Measurements from ENCODE around the gene ISM1.

ISM1 gene

DNA sequence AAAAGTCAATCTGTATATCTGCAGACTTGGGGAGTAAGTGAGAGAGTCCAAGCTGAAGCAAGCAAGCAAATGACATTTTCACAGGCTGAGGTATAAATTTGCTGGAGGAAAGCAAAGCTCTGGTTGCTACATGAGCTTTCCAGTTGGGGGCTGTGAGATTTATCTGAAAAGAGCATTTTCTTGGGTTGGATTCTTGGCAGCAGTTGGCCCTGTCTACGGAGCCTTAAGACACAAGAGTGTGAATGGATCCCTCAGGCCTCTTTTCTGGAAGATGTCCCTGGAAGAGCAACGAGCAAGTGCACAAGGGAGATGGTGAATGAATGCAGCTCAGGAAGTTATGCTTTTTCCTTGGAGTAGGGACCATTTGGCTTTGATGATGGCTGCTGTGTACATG is 30.8 kb downstream of the ISM1 start:
- in situ Hi-C loops (cut with MboI; ENCODE audit: low sequenced_read_pairs), result no loop called here

DNA sequence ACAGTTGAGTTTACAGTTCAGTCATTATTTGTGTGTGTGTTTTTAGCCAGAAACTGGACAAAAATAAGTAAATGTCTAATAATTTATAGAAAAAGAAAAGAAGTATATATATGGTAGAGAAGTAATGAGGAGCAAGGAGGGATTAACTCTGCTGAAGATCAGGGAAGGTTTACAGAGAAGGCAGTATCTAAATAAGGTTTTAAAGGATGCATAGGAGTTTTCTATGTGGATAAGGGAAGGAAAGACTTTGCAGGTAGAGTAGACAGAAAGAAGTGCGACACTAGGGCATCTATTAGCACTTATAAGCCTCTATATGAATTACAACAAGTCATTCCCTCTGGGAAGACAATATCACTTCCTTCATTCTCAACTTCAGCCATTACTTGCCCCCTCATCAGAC is 34.3 kb downstream of the ISM1 start:
- in situ Hi-C loops (cut with MboI; ENCODE audit: low sequenced_read_pairs), result no loop called here

DNA sequence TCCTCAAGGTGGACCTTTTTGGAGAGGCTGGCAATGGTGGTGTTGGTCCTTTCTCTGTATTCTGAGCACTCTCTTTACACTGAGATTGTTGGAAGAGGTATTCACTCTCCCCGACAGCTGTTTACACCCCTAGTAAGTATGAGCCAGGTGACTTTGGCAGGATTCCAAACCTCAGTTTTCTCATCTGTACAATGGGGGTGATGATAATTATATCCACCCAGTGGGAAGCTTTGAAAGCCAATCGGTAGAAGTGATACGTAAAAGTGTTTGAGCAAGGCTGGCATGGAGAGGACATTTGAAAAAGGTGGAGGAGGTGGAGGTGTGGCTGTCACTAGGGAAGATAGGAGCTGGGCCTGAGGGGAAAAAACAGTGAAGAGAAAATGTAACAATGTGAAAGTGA is 35.5 kb downstream of the ISM1 start:
- in situ Hi-C loops (cut with MboI; ENCODE audit: low sequenced_read_pairs), result no loop called here

DNA sequence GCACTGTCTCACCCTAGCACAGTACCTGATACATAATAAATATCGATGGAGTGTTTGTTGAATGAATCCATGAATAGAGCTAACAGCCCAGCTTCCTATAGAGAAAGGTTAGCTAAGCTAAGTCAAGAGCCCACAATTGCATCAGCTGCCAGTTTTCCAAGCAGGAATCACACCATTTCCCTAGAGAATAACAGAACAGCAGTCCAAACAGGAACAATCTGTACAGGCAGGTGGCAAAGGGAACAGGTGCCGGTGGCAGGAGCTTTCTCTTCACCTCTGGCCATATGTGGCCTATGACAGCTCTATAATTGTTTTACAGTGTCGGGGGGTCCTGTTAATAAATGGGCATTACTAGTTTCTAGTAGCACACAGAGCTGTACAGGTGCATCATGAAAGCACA is 38.8 kb downstream of the ISM1 start:
- in situ Hi-C loops (cut with MboI; ENCODE audit: low sequenced_read_pairs), result no loop called here

DNA sequence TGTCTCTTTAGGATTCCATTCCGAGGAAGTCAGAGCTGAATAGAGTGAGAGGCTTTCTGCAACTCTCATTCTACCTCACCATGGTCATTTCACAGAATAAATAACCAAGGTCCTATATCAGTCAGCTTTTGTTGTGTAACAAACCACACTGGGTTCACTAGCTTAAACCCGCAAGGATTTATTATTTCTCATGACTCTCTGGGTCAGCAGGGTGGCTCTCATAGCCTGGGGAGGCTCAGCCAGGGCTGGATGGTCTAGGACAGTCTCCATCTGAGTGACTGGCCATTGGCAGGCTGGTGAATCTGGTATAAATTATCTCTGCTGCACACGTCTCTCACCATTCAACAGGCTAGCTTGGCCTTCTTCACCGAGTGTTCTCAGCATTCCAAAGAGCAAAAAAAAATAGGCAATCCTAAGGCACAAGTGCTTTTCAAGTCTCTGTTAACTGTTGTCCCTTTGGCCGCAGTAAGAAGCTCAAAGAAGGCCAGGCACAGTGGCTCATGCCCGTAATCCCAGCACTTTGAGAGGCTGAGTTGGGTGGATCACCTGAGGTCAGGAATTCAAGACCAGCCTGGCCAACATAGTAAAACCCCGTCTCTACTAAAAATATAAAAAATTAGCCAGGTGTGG is 39.7 kb downstream of the ISM1 start:
- in situ Hi-C loops (cut with MboI; ENCODE audit: low sequenced_read_pairs), result no loop called here

DNA sequence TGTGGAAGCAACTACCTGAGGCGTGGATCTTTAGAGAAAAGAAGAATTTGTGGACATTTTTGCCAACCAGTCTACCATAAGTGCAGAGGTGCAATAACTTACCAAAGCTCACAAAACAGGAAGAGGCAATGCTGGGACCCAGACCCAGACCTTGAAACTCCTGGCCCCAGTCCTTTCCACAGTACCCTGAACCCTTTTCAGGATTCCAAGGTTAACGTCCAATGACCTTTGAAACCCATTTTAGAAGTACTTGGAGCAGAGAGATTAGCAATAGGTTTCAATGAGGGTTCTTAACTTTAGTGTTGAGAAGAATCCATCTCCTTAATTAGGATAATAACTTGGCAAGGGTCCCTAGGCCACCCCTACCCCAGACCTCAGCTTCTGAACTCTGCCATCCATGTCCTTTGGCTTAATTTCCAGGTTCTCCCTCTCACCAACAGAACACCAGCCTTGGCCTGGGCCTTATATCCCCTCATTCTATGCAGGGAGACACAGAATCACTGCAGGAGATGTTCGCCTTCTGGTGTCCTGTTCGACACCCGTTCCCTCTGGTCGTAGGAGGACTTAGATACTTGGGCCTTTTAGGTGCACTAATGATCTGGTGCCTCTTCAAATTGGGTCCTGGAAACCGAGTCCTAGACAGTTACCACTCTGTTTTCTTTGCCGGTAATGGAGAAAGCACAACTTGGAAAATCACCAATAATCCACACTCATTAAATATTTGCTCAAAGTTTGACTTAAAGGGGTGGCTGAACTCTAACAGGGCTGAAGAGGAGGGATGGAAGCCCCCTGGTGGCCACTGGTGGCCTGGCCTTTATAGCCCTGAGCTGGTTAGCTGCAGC is 40.6 kb downstream of the ISM1 start:
- in situ Hi-C loops (cut with MboI; ENCODE audit: low sequenced_read_pairs), result no loop called here

DNA sequence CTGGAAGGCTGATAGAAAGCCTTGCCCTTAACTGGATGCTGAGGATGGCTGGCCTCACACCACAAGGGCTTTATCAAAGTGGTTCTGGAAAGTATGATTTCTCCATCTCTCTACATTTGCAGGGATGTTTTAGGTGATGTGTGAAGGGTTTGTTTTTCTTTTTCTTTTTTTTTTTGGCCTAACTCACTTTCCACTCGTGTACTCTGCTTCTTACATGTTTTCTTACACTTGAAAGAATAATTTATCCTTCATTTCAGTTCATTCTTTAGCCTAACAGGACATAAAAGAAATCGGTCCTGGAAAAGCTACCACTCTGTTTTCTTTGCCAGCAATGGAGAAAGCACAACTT is 41.2 kb downstream of the ISM1 start:
- in situ Hi-C loops (cut with MboI; ENCODE audit: low sequenced_read_pairs), result no loop called here

DNA sequence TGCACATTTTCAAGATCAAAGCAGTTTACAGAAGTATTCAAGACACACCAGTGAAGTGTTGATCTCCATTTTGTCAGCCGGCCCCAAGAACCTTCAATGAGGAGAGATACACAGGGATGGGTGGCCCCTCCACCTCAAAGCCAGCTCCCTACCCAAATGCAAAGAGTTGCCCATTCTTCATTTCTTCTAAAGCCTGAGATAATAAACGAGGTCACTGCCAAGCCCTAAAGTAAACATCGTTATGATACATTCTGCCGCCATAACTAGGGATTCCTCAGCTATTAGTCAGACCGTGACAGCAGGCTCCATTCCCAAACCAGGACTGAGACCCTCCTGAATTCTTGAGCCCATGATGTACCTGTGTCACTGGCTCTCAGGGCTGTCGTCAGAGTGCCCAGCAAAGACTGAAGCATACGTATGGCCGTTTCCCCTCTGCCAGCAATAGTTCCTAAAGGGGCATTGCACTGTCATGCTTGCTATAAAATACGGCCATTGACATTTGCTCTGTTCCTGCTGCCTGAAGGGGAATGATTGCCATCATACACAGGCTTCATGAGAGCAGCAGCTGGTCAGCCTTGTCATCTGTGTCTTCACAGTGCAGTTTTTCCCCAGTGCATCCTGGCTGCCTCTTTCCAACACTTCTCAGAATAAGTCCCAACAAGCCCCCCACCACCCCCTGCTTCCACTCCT is 41.7 kb downstream of the ISM1 start:
- in situ Hi-C loops (cut with MboI; ENCODE audit: low sequenced_read_pairs), result no loop called here

DNA sequence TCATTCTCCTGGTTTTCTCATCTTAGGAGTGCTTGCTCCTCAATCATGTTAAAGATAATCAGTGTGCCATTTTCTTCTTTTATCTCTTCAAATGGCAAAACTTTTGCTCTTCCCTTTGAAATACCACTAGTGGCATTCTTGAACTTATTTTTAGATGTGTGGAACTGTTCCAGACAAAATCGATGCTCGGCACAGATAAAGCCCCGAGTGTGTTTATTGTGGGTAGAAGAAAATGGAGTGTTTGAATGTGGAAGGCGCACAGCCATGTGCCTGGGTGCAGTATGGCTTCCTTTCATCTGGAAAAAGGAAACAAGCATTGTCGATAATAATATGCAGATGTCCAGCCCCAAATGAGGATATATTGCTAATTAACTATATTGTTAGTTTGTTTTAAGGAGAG is 42.4 kb downstream of the ISM1 start:
- in situ Hi-C loops (cut with MboI; ENCODE audit: low sequenced_read_pairs), result no loop called here

DNA sequence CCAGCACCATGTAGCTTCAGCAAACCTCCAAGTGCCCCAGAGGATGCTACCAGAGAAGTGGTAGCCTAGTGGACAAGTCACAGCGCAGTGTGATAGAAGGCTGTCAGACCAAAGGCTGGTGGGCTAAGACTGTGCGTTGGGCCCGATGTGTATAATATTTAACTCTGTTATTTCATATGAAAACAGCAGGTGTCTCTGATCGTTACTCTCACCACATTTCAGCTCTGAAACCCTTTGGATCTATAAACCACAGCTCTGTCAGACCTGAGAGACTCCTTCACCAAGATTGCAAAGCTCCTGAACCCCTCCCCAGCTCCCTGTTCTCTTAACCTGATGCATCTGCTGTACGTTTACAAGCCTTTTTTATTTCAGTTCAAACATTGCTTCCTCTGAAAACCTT is 43.8 kb downstream of the ISM1 start:
- in situ Hi-C loops (cut with MboI; ENCODE audit: low sequenced_read_pairs), result no loop called here

DNA sequence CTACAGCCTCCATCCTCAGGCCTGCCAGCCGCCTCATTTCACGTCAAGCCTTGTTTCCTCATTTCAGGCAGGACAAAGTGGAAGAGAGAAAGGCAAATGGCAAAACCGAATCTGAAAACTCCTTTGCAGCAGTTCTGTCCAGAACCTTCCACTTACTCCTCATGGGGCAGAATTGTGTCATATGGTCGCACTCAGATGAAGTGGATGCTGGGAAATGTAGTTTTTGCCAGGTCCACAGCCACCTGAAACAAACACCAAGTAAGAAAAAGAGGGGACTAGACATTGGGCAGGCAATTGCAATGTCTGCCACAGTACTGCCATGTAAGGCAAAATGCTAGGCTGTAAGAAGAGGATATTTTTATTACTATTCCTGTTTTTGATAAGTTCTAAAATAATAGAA is 44.9 kb downstream of the ISM1 start:
- in situ Hi-C loops (cut with MboI; ENCODE audit: low sequenced_read_pairs), result no loop called here

DNA sequence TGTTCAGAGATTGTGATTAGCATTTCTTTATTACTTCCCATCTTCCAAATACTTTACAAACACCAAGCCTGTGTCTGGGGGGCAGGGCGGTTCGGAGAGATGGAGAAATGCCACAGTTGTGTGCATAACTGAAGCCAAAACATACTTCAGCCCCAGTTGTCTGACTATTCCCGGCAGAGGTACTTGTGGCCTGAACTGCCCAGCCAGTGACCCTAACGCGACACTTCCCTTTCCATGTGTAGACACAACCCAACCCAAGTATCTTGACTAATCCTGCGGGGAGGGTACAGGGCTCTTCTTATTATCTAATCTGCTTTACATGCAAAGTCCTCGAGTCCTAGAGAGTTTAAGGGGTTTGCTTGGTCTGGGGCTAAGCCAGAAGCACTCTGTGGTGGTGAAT is 46.2 kb downstream of the ISM1 start:
- in situ Hi-C loops (cut with MboI; ENCODE audit: low sequenced_read_pairs), result no loop called here

DNA sequence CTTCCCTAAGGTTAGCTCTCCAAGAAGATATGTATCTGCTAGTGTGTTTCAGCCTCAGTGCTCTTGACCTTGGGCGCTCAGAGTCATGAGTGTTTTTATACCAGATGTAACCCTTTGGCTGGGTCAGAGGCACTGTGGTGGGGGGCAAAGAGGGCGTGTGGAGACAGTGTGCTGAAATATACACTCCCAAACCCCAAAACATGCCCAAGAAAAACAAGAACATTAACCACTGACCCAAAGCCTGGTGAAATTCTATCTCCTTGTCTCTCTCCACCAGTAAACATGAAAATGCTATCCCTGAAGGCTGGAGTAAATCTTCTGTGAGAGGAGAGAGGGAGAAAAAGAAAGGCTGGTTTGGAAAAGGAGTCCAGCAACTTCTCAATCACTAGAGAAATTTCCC is 47.9 kb downstream of the ISM1 start:
- in situ Hi-C loops (cut with MboI; ENCODE audit: low sequenced_read_pairs), result no loop called here

DNA sequence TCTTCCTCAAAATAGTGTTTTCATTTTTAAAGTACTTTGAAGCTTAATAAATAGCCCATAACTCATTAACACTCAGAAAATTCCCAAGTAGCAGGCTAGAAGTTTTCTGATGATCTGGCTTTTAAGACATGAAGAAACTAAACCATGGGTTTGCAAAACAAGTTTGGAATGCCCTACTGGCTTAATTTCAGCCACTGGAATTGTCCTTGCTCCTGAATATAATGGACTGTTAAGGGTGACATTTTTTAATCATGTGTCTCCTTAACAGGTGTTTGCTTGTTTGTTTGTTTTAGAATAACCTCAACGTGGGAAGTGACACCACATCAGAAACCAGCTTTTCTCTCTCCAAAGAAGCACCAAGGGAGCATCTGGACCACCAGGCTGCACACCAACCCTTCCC is 49.1 kb downstream of the ISM1 start:
- in situ Hi-C loops (cut with MboI; ENCODE audit: low sequenced_read_pairs), result no loop called here

DNA sequence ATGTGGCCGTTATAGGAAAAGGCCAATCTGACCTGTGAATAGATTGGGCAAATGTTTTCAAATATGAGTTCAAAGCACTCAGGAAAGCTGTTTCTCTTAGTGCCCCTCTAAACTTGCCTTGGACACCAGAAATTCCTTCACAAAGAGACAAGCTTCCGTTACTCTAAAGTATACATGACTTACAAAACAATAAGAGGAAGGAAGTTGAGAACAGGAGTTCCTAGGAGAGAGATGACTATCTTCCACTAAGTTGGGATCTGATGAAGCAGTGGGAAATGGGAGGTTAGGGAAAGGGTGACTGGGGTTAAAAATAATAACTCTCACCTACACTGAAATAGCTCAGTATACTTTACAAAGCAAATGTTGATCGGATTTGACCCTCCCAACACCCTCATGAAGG is 50.0 kb downstream of the ISM1 start:
- in situ Hi-C loops (cut with MboI; ENCODE audit: low sequenced_read_pairs), result no loop called here

DNA sequence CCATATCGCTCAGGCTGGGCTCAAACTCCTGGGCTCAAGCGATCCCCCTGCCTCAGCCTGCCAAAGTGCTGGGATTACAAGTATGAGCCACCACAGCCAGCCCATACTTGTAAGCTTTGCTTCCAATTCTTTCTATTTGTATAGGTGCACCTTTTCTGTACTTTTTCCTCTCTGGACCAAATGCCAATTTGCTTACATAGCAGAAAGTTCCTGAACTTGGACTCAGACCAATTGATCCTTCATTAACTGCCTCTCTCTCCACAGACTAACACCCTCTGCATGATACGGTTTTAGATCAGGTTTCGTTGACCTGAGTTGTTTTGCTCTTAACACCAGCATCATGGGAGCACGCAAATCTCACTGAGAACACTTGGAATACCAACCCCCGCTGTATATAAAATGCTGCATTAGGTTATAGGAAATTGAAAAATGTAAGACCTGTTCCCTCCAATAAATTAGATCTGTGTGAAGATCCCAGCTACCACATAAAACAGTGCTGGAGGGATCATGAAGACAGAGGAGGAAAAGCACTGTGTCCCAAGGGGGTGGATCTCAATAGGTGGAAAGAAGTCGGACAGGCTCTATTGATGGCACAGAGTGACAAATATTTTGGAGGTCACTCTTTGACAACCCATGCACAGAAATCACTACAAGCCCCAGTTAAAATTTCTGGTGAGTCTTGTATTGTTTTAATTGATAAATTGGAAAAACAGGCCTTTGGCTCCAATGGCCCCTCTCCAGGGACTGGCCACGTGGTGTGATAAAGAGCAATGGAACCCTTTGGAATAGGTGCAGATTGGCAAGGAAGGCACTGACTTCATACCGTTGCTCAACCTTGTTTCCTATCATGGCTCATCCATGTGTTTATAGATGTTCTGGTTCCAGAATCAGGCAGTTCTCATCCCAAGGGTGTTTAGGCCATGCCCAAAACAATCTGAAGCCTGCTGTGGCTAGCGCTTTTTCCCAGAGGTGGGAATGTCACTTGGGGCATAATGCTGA is 51.2 kb downstream of the ISM1 start:
- in situ Hi-C loops (cut with MboI; ENCODE audit: low sequenced_read_pairs), result no loop called here

DNA sequence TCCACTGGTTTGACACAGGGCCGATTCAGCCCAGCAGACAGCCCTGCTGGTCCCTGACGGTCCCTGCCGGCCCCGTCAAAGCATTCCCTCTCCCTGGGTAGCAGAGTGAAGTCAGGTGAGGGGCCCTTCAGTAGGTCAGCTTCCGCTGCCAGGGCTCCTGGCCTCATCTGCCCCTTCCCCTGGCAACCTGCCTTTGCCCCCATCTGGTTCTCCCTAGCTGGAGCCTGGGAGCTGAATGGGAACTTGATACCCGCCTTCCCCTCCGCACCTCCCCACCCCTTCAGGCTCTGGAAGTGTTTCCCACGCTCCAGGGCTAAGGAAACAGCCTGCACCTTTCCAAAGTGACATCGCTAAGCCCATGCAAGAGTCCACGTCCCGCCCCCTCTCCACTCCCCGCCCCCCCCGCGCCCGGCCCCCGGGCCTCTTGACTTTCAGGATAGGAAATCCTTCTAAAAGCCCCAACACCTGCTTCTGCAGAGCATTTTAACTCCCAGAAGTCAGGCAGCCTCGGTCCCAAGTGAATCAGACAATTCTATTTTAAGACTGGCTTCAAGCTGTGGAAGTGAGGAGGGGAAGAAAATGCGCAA is 53.3 kb downstream of the ISM1 start:
- in situ Hi-C loops (cut with MboI; ENCODE audit: low sequenced_read_pairs), result no loop called here

DNA sequence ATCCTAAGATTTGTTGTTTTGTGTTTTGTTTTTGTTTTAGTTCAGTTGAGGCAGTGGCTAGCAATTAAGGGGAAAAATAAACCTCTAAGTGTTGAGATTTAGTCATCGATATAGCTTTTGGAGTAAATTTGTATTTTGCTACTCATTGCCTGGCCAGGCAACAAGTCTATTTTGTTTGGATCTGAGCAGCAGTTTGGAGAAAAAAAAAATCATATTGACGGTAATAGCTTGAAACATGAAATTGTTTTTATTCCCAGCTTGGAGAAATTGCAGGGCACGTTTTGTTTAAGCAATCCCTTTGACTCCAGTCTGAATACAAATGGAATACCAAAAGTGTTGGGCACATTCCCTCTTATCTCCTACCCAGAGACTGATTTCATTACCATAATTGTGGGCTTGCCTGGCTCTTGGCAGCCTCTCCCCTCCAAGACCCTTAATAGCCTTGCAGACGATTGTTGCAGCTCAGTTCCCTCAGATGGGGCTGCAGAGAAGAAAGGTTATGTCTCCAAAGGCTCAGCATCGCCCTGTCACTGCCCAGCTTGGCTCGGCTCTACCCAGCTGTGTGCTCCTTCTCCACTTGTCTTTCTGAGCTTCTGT is 56.0 kb downstream of the ISM1 start:
- in situ Hi-C loops (cut with MboI; ENCODE audit: low sequenced_read_pairs), result no loop called here

DNA sequence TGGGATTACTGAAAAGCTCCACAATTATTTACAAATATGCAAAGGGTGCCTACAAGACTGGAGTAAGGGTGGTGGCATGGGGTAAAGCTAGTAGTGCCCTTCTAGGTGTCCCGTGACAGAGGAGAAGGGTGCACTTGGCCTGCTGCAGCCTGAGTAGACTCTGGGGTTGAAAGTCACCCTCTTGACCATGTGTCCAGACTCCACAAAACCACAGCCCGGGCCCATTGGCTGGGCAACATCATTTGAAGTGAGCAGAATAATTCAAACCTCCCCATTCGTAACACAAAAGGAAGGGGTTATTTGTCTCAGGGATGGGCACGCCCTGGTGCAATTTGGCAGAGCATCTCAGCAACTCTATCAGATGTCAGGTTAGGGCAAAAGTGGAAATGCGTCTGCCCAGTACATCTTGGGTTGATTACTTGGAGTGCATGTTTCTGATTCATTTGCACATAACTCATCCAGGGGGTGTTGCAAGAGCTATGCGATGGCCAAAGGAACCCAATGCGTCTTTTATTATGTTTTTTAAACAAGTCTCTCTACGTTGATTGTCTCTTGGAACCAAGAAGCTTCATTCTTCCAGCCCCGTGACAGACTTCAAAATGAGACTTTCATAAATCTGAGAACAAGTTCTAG is 56.7 kb downstream of the ISM1 start:
- in situ Hi-C loops (cut with MboI; ENCODE audit: low sequenced_read_pairs), result no loop called here

Data from HL-60/S4 treated with retinoic acid at 250 ng/mL for 4 days and 3 days (cell line).